Retina (tissue), 1 donor: ENCODE measurements around the gene UBAC2.
A peak's percentile ranks its signal among the peaks of the same experiment; 100 is the strongest.

Experiments
- DNase-seq: peaks from one replicate; pipeline ENCODE4 v3.0.0-alpha.2; 2016

UBAC2 gene

DNA sequence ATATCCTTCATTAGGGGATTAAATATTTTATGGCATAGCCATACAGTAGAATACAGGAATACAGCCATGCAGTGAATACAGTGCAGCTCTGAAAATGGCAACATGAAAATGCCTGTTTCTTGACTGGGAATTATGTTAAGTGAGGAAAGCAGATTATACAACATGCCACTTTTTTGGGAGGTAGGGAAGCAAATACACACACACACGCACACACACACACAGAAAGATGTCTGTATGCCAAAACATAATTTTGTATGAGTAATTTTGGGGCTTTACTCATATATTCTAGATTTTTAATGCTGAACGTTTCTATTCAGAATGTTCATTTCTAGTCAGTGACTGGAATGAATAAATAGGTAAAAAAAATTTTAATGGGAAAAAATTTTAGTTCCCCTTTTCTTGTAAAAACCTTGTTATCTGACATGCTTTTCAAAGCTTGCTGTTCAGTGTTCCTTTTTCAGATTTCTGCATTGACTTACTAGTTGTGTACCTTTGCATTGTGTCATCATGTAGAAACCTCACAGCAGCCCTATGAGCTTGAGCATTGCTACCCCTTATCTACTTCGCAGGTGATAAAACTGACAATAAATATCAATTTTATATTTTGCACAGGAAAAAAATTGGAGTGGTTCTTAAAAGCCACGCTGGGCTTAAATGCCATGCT lies 98.7 kb downstream of the UBAC2 start:
- DNase-seq, result no peak

DNA sequence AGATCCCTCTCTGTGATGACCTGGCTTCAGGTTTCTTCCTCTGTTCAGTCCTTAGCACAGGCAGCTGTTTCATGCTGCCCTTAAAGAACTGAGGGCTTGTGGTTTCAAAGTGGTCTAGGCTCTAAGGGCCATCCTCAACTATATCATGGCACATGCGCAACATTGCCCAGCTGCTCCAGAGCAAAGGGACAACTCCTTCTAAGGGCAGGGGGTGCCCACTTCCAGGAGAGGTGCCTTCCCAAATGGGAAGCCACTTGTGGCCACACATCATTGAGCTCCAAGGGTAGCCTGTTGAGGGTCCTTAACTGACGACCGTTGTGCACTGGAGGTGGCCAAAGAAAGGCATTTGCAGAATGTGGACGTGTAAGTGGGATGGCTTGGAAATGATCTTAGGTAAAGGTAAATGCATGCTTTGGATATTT lies 99.3 kb downstream of the UBAC2 start:
- DNase-seq, result no peak

DNA sequence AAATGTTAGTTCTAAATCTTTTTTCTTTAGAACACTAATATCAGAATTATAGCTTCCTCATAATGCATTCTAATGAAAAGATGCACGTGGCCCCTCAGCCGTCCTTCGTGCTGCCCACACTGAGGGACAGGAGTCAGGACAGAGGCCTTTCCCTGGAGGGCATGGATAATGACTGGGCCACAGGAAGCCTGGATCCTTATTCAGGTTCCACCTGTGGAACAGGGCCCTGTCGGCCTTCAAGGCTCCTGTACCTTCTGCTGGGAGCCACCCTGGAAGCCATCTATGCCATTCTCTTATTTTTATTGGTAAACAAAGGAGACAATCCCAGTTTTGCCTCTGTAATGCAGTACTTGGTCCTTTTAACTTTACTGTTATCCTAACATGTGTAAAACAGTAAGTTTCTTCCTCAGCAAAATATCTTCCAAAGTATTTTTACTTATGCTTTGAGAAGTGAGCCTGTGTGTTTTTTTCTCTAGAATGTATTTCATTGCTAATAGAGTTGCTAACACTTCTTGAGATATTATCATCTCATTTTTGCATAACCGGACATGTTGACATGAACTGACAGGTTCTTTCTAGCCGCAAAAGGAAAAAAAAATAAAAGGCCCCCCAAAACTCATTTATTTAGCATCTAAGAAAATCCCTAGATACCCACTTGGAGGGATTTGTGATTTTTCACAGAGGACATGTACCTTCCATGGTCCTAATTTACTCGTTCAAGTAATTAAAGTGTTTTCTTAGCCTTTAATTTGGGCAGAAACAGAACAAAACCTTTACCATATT lies 100.6 kb downstream of the UBAC2 start:
- DNase-seq, result no peak

DNA sequence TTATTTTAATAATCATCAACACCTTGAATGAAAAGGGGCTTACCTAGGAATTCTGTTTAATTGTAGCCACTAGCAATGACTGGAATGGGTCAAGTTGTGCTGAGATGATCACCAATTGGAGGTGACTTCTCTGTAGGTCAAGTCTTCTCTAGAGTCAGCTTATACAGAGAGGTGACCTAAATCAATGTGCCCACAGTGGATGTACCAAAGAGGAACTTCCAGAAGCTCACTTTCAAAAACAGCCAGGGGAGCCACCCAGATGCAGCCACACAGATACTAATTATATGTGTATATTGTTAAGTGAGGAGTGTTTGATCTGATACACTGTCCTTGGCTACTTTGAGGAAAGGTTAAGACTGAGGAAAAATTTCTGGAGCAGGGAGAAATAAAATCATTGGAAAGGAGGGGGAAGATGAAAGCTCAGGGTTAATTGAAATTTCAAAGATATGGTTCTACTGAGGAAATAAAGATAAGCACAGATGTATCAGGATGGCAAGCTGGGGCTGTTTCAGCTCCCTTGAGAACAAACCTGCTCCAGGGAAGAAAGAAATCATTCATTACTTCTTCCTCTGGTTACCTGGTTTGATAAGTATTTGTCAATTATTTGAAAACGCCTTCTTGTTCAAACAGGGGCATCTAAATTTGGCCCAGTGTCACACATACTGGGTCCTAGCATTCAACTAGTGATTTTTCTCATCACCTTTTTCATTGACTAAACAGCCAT lies 101.4 kb downstream of the UBAC2 start:
- DNase-seq, result no peak

DNA sequence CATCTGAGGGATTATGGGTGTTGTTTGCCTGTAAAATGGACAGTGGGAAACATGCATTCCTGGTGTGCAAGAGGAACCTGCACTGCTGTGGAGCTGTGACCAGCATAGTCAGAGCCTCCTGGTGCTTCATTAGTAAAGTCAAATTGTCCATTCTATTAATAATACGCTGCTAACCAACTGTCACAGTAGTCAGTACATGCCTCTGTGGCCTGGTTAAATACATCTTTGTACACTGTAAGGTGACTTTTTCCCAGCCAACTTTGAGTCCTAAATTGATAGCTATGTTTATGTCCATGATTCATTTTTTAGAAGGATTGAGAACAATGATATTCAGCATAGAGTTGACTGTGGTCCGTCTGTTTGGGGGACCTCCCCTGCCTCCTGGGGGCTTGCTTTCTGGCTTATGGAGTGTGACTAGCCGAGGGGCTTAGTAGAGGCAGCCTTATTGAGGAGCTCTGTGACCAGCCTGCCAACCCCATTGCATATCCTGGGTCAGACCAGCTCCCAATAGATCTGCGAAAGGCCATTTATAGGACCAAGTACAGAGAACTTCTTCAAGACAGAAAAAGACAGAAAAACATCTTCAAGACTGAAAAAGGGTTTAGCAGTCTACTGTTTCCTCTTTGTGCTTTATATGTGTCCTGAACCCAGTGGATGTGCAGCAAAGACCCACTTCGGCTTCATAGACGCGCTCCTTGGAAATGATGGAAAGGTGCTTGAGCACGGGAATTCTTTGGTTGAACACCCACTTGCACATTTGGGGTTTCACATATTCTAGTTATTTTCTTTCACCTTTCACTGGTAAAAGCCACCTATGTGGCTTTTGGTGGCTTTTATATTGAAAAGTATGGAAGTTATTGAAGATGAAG lies 102.2 kb downstream of the UBAC2 start:
- no peak for DNase-seq

DNA sequence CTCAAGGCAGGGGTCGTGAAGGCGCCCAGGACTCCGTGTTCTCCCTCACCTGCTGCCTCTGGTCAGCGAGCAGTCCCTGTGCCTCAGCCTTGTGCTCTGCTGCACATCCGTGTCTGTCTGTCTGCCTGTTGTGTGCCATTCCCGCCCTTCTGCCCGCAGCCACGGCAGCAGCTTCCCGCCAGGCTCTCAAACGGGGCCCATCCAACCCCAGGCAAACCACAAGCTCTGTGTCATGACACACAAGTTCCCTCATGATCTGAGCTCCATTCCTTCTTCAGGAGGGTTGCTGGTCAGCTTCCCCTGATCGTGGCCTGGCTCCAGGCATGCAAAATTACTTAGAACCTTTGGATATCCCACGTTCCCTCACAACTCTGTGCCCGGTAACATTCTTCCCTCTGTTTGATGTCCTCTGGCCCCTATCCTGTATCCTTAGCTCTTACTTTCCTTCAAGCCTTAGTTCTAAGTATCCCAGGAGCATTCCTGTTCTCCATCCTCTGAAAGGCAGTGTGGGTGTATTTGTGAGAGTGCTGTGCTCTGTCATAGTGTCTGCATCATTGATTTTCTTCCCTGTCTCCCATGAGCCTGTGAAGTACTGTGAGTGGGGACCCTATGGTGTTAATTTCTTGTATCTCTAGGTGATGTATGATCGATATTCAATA lies 103.3 kb downstream of the UBAC2 start:
- DNase-seq, result no peak

DNA sequence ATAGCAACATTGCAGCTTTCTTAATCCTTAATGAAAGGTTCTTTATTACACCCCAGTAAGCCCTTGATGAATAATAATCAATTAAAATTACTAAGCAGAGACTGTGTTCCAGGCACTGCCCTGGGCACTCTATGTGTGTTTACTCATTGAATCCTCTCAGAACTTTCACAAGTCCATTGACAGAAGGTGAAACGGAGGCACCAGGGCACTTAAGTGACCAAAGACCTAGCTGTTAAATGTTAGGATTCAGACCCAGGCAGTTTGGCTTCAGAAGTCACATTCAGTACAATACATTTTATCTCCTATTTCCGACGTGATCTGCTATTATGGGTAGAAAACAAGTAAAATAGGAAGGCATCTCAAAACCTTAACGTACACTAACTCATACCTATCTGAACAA lies 103.9 kb downstream of the UBAC2 start:
- no peak for DNase-seq

DNA sequence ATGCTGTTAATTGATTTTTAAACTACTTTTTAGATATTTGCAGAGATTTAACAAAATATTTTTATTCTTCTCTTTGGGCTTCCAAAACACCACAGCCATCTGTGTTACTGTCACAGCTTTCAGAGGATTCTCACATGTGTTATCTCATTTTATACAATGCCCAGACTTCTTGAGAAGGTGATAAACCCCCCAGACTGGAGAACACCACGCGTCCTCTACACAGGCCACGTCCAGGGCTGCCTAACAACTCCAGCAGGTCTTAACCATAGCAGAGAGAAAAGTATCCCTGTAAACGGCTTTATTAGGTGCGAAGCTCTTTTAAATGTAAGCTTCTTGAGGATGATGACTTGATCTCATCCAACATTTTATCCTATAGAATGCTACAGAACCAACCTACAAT lies 104.5 kb downstream of the UBAC2 start:
- DNase-seq, result no peak

DNA sequence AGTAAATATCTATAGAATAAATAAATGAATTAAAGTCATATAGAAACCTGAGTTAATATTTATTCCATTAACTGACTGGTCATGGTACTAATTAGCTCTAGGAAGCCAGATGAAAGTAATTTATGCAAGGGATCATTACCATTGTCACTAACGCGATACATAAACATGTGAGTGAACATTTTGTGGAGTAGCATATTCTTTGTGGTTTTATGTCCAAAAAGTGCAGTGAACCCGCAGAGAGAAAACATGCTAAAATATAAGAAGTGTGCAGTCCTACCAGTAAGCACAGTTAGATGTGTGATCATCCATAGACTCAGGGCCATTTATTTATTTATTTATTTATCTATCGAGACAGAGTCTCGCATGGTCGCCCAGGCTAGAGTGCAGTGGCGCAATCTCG lies 104.9 kb downstream of the UBAC2 start:
- no peak for DNase-seq

DNA sequence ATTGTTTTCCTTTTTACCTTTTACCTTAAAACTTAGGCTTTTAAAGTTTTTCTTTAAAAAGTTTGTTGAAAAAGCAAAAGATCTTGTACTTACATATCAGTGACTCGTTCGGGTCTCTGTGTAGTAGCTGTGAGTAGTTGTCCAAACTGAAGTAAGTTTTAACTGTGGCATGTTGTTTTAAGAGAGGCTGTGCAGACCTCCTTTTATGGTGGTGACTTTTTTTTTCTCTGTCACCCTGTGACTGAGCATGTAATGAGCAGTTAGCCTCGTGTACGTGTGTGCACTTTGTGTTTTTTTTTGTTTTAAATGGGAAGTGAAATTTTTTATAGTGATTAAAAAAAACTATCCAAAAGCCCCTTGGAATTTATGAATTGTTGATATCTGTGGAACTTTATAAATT lies 106.6 kb downstream of the UBAC2 start, which contains the start of gene GPR183:
GPR183 (minus strand) TSS at position 153 of the 400 bp plus-strand sequence. CDS start 11,254 bp downstream, outside the sequence.
- DNase-seq, result no peak

DNA sequence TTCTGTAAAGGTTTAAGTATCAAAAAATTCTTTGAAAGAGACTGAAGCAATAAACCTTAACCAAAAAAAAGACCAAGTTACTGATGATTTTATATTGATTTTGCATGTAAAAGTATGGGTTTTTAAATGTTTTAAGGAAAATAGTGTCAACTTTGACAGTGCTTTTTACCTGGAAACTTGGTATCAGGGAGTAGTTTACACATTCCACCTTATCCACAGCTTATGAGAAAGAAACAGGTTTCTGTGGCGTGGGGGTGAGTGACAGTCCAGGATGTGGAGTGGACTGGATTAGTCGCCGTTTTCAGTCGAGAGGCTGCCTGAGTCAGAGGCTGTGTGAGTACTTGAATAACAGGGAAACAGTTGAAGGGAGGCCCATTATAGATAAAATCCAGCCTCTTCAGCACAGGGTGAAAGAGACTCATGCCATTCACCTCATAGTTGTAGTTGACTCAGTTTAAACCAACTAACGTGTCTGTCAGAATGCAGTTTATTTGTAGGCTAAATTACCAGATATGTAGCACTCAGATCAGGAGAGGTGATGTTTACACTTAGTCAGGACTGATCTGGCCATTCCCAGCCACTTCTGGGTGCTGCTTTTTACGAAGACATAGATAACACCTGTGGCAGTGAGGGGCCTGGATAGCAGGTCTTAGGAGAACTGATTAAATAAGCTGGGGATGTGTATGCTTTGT lies 107.1 kb downstream of the UBAC2 start:
- DNase-seq, result no peak

DNA sequence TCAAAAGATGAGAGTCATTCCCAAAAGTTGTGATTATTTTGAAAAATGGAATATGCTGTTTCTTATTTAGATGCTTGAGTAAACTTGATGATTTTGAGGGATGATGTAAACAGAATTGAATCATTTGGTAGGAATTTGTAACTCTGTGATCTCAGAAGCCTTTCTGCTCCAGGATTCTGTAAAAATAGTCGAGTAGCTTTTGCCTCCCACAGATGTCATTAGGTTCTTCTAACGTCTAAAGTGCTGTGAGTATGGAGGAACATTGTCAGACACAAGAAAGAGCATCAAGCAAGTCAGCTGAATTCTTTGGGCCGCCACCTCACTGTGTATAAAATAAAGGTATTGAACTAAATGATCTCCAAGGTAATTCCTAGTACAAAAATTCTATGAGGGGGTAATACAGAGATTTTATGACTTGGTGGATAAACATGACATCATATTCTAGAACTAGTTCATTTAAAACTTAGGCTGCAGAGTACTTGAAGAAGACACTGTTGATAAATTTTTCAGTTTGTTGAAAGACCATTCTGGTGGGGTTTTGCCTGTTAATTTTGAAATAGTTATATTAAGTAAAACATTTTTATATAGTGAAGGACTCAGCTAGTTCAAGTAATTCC lies 107.9 kb downstream of the UBAC2 start:
- DNase-seq, result no peak

DNA sequence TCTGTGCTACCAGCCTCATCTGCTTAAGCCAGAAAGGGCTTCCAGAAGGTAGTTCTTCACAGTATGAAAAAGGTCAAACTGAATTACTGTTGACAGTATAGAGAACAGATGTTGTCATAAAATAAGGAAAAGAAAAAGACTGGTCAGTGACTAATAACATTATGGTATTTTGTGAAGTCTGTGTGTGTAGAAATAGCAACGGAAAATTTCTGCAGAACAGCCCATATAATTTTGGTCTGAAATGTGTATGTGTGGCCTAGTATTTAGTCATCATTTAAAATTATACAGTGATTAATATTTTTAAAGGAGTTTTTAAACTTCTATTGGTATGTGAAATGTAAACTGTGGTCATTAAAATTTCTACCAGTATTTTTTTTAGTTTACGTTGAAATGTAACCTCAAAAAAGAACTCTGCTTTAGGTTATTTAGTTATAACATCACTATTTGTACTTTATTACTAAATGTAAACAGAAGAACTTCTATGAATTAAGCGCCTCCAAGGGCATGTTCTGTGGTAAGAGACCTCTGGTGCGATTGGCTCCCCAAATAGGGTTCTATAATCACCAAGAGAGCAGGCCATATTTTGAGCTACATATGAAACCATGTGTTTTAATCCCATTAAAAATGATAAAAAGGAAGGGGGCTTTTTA lies 109.9 kb downstream of the UBAC2 start:
- no peak for DNase-seq

DNA sequence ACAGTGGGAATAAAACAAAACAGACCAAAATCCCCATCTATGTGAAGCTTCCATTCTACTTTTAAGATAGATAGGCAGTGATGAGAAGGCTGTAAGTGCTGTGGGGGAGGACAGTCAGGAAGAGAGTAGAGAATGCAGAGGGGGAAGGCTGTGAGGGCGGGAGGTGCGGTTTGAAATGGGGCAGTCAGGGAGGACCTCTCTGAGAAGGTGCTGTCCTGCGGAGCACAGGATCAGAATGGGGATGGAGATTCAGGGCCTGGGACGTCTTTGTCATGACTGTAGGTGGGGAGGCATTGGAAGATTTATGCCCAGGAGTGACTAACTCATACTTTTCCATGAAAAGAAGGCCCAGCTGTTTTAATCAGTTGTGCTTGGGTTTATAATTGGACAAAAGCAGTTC lies 110.5 kb downstream of the UBAC2 start:
- no peak for DNase-seq

DNA sequence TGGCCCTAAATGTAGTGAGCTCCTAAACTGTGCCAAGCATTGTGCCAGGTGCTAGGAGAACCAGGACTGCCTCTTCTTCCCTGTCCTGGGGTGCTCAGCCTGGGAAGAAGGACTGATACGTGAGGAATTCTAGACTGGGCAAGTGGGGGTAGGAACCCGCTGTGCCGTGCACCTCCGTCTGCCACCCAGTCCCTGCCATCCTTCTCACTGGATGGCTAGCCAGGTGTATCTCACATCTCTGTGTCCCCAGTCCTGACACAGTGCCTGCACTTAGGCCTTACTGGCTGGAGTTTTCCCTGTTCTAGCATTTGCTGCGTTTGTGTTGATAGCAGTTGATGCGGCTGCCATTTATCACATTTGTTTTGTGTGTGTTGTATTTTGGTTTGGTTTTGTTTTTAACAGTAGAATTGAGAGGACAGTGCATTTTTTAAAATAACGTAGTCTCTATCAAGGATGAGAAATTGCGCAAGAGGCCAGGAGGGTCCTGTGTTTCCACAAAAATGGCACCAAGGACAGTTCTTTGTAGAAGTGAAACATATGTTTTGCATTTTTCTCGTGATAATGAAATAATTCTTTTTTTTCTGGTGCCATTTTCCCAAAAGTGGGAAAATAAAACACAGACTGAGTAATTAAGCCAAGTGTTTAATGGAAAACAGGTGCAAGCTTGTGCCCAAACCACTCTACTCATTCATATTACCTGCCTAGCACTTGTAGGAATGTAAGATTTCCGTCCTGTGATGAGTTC lies 111.3 kb downstream of the UBAC2 start:
- no peak for DNase-seq

DNA sequence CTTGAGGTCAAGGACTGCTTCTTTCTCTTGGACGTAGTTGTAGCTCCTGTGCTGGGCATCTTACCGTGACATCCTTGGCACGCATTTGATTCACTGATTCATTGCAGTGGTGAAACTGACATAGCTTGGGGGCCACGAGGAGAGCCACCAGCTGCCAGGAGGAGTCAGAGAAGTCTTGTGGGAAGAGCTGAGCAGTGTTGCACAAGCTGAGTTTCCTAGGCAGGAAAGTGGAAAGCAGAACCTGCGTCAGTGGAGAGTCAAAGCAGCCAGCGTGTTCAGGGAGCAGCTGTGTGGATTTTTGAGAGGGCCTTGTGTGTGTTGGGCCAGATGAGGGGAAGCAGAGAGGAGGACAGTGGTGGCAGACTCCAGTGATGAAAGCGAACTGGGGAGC lies 111.8 kb downstream of the UBAC2 start:
- DNase-seq, result no peak

DNA sequence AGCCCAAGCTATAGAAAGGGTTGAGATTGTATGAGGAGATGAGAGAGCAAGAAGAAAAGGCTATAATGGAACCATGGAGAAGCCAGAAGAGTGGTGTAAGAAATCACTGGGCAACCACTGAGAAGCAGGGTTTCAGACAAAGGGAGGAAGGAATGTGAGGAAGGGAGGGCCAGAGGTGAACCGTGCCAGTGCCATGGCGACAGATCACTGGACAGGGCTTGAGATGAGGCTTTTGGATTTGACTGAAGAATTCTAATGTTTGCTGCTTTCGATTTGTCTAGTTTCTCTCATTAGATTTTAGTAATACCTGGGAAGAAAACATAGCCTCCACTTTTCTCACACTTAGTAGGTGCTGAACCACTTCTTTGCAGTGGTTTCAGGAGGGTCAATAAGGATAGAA lies 112.8 kb downstream of the UBAC2 start:
- peak; percentile 7 for DNase-seq

DNA sequence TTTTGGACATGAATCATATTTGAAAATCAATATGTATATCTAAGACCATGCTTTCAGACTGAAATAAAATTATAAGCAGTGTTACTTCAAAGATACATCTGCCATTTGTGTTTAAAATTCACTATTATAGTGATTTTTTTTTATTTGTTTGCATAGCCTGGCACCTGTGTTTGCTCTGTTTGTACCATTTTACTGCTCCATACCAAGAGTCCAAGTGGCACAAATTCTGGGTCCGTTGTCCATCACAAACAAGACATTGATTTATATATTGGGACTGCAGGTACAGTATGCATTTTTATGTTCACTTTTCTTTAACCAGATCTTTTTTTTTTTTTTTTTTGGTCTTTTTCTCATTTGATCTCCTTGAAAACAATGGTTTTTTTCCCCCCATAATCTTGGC lies 113.3 kb downstream of the UBAC2 start:
- no peak for DNase-seq

DNA sequence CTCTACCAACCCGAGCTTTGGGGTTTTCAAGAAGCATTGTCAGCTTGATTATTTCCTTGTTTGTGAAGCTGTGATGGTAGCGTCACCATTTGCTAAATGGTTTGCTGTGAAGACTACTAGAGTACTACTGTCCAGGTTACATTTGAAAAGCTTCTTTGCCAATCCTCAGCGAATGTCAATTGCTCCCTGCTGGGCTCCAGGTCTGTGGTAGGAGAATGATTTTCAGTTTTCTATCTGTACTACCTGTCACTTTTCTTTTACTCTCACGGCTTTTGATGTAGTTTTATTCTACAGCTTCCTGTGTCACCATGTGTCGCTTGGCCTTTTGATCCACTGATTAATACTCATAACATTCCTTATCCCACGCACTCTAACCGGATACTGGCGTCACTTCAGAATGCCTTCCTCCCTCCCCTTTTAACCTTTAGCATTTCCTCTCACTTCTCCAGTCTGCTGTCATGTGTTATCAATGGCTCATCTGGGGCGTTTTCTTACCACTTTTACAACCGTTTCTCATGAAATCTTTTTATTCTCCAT lies 114.1 kb downstream of the UBAC2 start:
- DNase-seq, result no peak

DNA sequence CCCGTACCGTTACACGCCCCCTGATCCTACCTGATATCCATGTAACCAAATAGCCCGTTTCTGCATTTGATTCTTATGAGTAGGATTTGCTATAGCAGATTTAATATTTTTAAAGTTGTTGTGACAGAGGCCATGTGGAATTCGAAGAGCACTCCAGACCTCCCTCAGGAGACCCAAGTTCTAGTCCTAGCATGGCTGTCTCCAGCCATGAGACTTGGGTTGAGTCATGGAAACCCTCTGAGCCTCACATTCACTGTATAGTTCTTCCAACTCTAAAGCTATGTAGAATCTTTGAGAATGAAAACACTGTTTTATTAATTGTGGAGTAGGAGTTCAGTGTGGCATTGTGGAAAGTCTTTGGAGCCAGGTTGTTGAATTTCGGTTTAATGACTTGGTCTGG lies 114.5 kb downstream of the UBAC2 start:
- DNase-seq, result no peak
